HG03066 (cell line): ENCODE data around the gene CRISP1.
"Not testable (repeated sequence)": the region's sequence is repeated elsewhere in the genome, so short reads cannot be mapped to it uniquely, and the experiment has no call there.

Source experiments
- ATAC-seq: cut with Tn5 transposase; IDR thresholded peaks from one replicate; pipeline ENCODE4 v1.9.1; 2021; ENCODE audit warnings: low read depth; ENCODE audit not compliant: unreplicated experiment

Gene CRISP1, protein sequence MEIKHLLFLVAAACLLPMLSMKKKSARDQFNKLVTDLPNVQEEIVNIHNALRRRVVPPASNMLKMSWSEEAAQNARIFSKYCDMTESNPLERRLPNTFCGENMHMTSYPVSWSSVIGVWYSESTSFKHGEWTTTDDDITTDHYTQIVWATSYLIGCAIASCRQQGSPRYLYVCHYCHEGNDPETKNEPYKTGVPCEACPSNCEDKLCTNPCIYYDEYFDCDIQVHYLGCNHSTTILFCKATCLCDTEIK

GRCh38 chr6:49866485-49866943 lies at the start of gene CRISP1:
Gene CRISP1 (minus strand): TSS chr6:49866535. CDS start chr6:49857400, 9,135 bp downstream.
- ATAC-seq = no peak

DNA sequence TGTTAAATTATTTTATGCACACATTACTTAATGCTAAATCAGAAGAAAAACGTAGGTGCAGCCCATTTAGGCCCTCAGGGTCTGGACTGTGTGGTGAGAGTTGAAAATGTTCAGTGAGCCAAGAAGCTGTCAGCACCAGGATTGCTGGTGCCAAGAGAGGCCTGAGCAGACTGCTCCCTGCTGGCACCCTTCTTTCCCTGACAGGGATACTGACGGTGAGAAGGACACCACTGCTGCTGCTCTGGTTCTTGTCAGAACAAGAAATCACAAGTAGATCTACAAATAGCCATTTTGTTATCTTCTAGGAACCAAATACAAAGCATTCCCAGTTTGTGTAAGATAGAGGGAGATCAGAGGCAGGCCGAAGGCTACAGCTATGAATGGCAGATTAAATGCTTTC lies 48.7 kb upstream of the CRISP1 start:
- no peak for ATAC-seq

GRCh38 chr6:49913636-49914375 lies 47.5 kb upstream of the CRISP1 start:
- no peak for ATAC-seq

GRCh38 chr6:49912196-49912595 lies 45.9 kb upstream of the CRISP1 start:
- ATAC-seq = no peak

- ATAC-seq = no peak
Observed at GRCh38 chr6:49911252-49911651, 44.9 kb upstream of the CRISP1 start.

DNA sequence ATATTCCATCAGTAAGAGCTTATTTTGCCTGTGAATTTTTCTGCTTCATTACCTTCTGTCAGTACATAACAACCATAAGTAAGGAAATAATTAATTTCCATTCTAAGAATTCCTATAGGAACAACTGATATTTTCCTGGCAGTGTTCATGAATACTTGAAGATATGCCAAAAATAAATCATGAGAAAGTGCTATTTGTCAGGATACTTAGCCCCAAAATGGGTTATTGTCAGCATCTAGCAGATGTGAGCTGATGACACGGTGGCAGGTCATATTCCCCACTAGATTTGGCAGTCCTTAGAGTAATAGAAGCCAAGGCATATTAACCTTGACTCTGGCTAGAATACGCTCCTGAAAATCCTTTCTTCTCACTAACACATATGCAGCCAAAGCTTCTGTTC lies 43.2 kb upstream of the CRISP1 start:
- no peak for ATAC-seq

GRCh38 chr6:49906526-49906925 lies 40.2 kb upstream of the CRISP1 start:
- ATAC-seq = no peak

- ATAC-seq = no peak
Observed at GRCh38 chr6:49905296-49905695, 39.0 kb upstream of the CRISP1 start.

GRCh38 chr6:49902856-49903255 lies 36.5 kb upstream of the CRISP1 start:
- ATAC-seq = no peak

- no peak for ATAC-seq
Observed at GRCh38 chr6:49898904-49899566, 32.7 kb upstream of the CRISP1 start.

GRCh38 chr6:49895553-49895952 lies 29.2 kb upstream of the CRISP1 start:
- not testable (repeated sequence) for ATAC-seq

DNA sequence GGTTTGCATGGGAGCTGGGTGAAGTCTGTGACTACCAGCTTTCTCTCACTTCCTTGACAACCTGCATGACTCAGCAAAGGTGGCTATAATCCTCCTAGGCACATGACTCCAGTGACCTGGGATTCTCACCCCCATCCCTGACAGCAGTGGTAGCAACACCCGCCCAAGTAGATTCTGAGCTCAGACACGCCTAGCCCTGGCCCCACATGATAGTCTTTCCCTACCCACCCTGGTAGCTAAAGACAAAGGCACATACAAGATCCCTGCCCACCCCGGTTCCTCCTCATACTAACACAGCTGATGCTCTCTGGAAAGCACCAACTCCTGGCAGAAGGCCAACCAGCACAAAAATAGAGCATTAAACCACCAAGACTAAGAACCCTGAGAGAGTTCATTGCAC lies 25.9 kb upstream of the CRISP1 start:
- no peak for ATAC-seq

GRCh38 chr6:49890988-49891387 lies 24.7 kb upstream of the CRISP1 start:
- no peak for ATAC-seq

- ATAC-seq = no peak
Observed at GRCh38 chr6:49888742-49889431, 22.6 kb upstream of the CRISP1 start.

DNA sequence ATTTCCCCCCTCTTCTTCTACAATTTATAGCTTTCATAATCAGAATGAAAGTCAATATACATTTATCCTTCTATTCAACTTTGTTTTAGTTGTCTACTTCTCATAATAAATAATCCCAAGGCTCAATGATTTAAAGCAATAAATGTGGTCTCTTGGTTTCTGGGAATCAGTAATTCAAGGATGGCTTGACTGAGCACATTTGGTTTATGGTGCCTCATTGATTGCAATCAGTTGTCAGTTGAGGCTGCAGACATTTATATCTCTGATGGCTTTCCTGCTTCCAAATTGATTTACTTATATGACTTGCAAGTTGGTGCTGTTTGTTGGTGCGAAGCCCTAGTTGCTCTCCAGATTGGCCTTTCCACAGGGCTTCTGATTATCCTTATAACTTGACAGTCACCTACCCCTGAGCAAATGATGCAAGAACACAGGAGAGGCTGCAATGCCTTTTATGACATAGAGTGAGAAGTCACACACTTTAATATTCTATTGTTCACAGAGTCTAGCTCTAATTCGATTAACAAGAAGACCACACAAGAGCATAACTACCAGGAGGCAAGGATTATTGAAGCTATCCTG lies 2.7 kb upstream of the CRISP1 start:
- no peak for ATAC-seq

- no peak for ATAC-seq
Observed at GRCh38 chr6:49856282-49856681, 10.1 kb downstream of the CRISP1 start.

DNA sequence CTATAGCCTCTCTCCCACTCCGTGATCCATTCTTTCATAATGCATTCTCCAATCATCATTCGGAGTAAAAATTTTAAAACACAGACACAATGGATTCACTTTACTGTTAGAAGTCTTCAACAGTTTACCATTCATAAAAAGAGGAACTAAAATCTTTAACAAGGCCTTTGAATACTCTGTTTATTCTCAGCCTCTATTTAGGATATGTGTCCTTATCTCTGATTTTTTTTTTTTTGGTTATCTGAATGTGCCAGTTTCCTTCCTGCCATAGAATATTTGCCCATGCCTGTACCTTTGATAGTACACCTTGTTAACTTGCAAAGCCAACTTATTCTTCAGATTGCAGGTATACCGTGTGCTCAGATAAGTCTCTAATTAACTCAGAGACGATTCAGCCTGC lies 11.1 kb downstream of the CRISP1 start:
- ATAC-seq = no peak

DNA sequence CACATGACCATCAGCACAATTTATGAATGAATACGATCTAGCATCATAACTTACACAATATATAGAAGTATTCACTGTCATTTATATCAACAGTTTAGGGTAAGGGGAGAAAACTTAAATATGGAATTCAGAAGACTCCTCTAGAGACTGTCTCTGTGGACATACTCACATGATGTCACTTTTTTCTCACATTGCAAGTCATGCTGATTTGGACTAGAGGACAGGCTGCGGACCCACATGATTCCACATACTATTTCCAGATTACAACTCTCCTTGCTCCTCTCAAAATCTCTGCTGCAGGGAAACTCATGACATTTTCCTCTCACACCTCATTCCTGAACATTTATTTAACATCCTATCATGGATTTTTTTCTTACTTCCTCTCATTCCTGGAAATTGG lies 13.4 kb downstream of the CRISP1 start:
- ATAC-seq = no peak

DNA sequence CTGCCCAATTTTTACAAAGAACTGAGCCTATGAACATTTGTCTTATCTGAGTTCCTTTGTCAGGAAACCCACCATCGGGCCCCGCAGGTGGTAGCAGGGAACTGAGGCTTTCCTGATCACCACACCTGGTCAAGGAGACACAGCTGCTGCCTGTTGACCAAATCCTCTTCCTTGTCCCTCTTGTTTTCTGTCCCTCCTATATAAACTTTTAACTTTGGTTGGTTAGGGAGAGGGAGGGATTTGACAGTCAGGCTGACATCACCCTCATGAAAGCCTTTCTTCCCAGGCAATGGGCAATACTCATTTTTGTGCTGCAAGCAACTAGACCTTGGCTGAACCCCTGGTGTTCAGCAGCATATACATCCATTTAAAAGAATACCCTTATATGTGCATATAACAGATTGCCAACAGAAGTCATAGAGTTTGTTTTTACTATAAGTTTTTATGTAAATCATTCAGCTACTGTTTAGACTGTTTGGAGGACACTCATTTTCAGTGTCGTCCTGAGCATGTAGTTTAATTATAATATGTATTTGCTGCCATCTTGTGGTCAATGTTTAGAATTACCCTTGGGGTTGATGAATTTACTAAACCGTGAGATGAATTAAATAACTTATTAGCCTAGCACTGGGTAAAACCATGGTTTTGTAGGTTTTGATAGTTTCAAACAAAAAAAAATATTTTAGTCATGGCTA lies 17.0 kb downstream of the CRISP1 start:
- ATAC-seq = peak; percentile 84

DNA sequence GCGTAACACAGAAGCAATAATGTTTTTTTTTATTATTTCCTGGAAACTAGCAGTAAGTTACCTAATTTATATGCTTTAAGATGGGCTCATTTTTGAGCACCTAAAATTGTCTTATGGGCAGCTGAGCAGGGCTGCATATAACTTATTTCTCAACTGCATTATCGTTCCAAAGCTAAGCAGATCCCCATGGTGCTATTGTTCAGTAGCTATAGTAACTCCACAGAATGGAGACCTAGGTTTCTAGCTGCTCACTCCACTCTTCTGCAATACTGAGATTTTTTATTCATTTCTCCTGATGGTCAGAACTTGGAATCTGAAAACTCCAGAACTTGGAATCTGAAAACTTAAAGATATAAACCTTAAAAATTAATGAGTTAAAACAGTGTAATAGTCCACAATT lies 18.7 kb downstream of the CRISP1 start:
- no peak for ATAC-seq
